Measurements from ENCODE around the gene KDELR3. TPM values are rescaled to one million over a fixed set of nuclear protein-coding genes. Genes with fewer than 3 reads are reported as not detected.

The KDELR3 gene
- total and polyA plus RNA-seq, 2 of the 8 experiments (the other 6 are each of a cell fraction or from before 2014, with no cell fraction given), result 7.9 to 13.0 TPM

GRCh38 chr22:38491707-38492348 is 23.9 kb downstream of the KDELR3 start:
- no peak overlapping the region for H3K18ac ChIP-seq (ENCODE audit: extremely low read depth, low read length)
- DNase-seq (ENCODE audit: low read depth in 1 of 2, low spot score in 2 of 2) (no peak), FAIRE-seq (no peak)
- no peak overlapping the region for H2BK5ac ChIP-seq (ENCODE audit: low read depth, low read length)
- ChIA-PET POLR2A (ENCODE audit: partially characterized antibody) (interaction anchor here (0.6 to 40.8 kb wide), 11 partner anchors 2 to 155 kb away, joined by 3 to 1102 read pairs (median 7); partner anchors contain the start of genes DMC1 and KDELR3), CTCF (ENCODE audit: partially characterized antibody) (interaction anchor here (1.3 to 1.5 kb wide), 3 partner anchors 10 to 19 kb away, joined by 3 to 4 read pairs (median 4); no protein-coding TSS in a partner anchor)
- H3K4me2 ChIP-seq (ENCODE audit: insufficient read depth in 1 of 2, low read depth in 2 of 2, low read length in 2 of 2), result no peak overlapping the region
- H3K14ac ChIP-seq (ENCODE audit: insufficient read length), result no peak overlapping the region
- no peak overlapping the region for H4K91ac ChIP-seq (replicated peaks; ENCODE audit: insufficient read length, low read length)
- no peak overlapping the region for H3K23ac ChIP-seq (ENCODE audit: insufficient read length)
- peaks cover 0 to 4% (median 3%) of the 10 kb centered on the region in 4 experiments; a peak in 3 of 7 replicates for H3K4me1 ChIP-seq (replicated peaks in 1 of 4; ENCODE audit: control insufficient read depth in 3 of 4, insufficient read depth in 4 of 4, low read length in 3 of 4)
- no peak overlapping the region for H2BK20ac ChIP-seq (ENCODE audit: low read length)
- no peak overlapping the region for H2AK5ac ChIP-seq (ENCODE audit: low read depth, low read length)
- no peak overlapping the region for H2BK15ac ChIP-seq (ENCODE audit: low read length)
- no peak overlapping the region for H2AFZ ChIP-seq (ENCODE audit: low read length)
- H3K79me1 ChIP-seq (ENCODE audit: low read depth, low read length), result no peaks in the 10 kb centered on the region; the same call in 1 of the 2 replicates
- no peak overlapping the region for H4K8ac ChIP-seq (ENCODE audit: extremely low read depth, insufficient read depth, low read length)
- H4K5ac ChIP-seq (ENCODE audit: insufficient read length, low read depth, low read length), result no peak overlapping the region
- no peak overlapping the region for H3K56ac ChIP-seq (replicated peaks; ENCODE audit: insufficient read length, low read depth, low read length)
- H3K4me3 ChIP-seq (ENCODE audit: extremely low read depth in 1 of 4, insufficient read depth in 2 of 4, low read depth in 3 of 4, low read length in 4 of 4), result no peak overlapping the region
- H3K27ac ChIP-seq (ENCODE audit: low read depth, low read length), result no peak overlapping the region
- no peaks in the 10 kb centered on the region for H3K27me3 ChIP-seq (replicated peaks in 1 of 4; ENCODE audit: control insufficient read depth in 3 of 4, extremely low read depth in 1 of 4, insufficient read depth in 3 of 4, low read length in 3 of 4)
- H3K36me3 ChIP-seq (ENCODE audit: control insufficient read depth in 2 of 4, insufficient read depth in 4 of 4, low read length in 3 of 4), result peaks cover 61 to 100% (median 93%) of the 10 kb centered on the region in 4 experiments
- no peak overlapping the region for H2BK12ac ChIP-seq (ENCODE audit: low read depth, low read length)
- no peak overlapping the region for H3K4ac ChIP-seq (replicated peaks; ENCODE audit: insufficient read length, low read depth, low read length)
- WGBS, 2 experiments (ENCODE audit: extremely low coverage in 1 of 2, insufficient coverage in 1 of 2, insufficient read length in 1 of 2, insufficient replicate concordance in 2 of 2, low coverage in 1 of 2, low lambda C conversion rate in 2 of 2, missing lambda C conversion rate in 1 of 2), result 93% methylated on average over 4 of the region's 5 CpGs; no CpG with 5 or more reads in 1 of the 2 experiments
- H3K9ac ChIP-seq (replicated peaks in 1 of 4; ENCODE audit: extremely low read depth in 1 of 4, low read depth in 3 of 4, low read length in 3 of 4), result no peak overlapping the region
- H4K20me1 ChIP-seq (replicated peaks in 1 of 2; ENCODE audit: control insufficient read depth in 1 of 2, insufficient read depth in 2 of 2, low read length in 2 of 2), result peaks cover 8 to 9% of the 10 kb centered on the region in 2 experiments
- H3K23me2 ChIP-seq (ENCODE audit: low read depth, low read length), result no peaks in the 10 kb centered on the region
- H2BK120ac ChIP-seq (replicated peaks; ENCODE audit: low read depth, low read length), result no peak overlapping the region
- H3K79me2 ChIP-seq (ENCODE audit: control insufficient read depth in 1 of 2, insufficient read depth in 2 of 2, low read length in 2 of 2), result peaks cover 0 to 20% of the 10 kb centered on the region in 2 experiments; a peak in 2 of 4 replicates
- no peaks in the 10 kb centered on the region for H3K9me3 ChIP-seq (ENCODE audit: insufficient read depth in 2 of 2, low read depth in 1 of 2, low read length in 1 of 2)
- TF ChIP-seq MAFK (IDR thresholded peaks at IDR 0.05; ENCODE audit: low read depth, low read length) (no peak), GTF2F1 (IDR thresholded peaks at IDR 0.05; ENCODE audit: borderline replicate concordance, low read depth, low read length) (no peak), SRF (IDR thresholded peaks at IDR 0.05; ENCODE audit: low read depth, low read length) (no peak), SAP30 (IDR thresholded peaks at IDR 0.05; ENCODE audit: insufficient read depth, insufficient replicate concordance, low read length) (no peak), KDM5A (IDR thresholded peaks at IDR 0.05; ENCODE audit: low read length) (no peak), SIN3A (conservative IDR thresholded peaks at IDR 0.05 in 1 of 2, IDR thresholded peaks at IDR 0.05 in 1 of 2; ENCODE audit: low read depth in 1 of 2, low read length in 2 of 2) (no peak), CTBP2 (IDR thresholded peaks at IDR 0.05; ENCODE audit: borderline replicate concordance, insufficient read depth, insufficient read length, low read length) (no peak), TEAD4 (IDR thresholded peaks at IDR 0.05; ENCODE audit: low read depth, low read length) (no peak), ASH2L (IDR thresholded peaks at IDR 0.05; ENCODE audit: low read length) (no peak), BCL11A (IDR thresholded peaks at IDR 0.05; ENCODE audit: low read depth in 2 of 2, low read length in 2 of 2) (no peak), BRCA1 (IDR thresholded peaks at IDR 0.05; ENCODE audit: low read depth, low read length) (no peak)
